Ishikawa (cell line): ENCODE results near the gene PTPRN2.

Experiments
- CEBPB ChIP-seq: IDR thresholded peaks from 2 replicates; pipeline ENCODE4 v1.6.1; 2012
- CREB1 ChIP-seq: IDR thresholded peaks from 2 replicates; pipeline ENCODE4 v1.6.1; 2012; ENCODE audit warnings: low read depth
- EGR1 ChIP-seq: IDR thresholded peaks from 2 replicates; pipeline ENCODE4 v1.6.1; 2012
- EP300 ChIP-seq: IDR thresholded peaks from 2 replicates; pipeline ENCODE4 v1.6.1; 2012; ENCODE audit warnings: borderline replicate concordance
- FOXM1 ChIP-seq: IDR thresholded peaks from 2 replicates; pipeline ENCODE4 v1.6.1; 2012; ENCODE audit warnings: low read depth, borderline replicate concordance
- NFIC ChIP-seq: IDR thresholded peaks from 2 replicates; pipeline ENCODE4 v1.6.1; 2012
- RAD21 ChIP-seq: IDR thresholded peaks from 2 replicates; pipeline ENCODE4 v1.6.1; 2012; ENCODE audit warnings: low read depth
- TAF1 ChIP-seq: IDR thresholded peaks from 2 replicates; pipeline ENCODE4 v1.6.1; 2012; ENCODE audit warnings: low read depth, mild to moderate bottlenecking
- TCF12 ChIP-seq: IDR thresholded peaks from 2 replicates; pipeline ENCODE4 v1.6.1; 2012; ENCODE audit warnings: low read depth
- TEAD4 ChIP-seq: IDR thresholded peaks from 2 replicates; pipeline ENCODE4 v1.6.1; 2012
- YY1 ChIP-seq: IDR thresholded peaks from 2 replicates; pipeline ENCODE4 v1.6.1; 2012; ENCODE audit warnings: low read depth
- ZBTB7A ChIP-seq: IDR thresholded peaks from 2 replicates; pipeline ENCODE4 v1.6.1; 2012; ENCODE audit warnings: low read depth
- TF ChIP-seq, protein P1 (sequence below): IDR thresholded peaks from 2 replicates; pipeline ENCODE4 v1.6.1; 2012
- TF ChIP-seq, protein P2 (sequence below): IDR thresholded peaks from 2 replicates; pipeline ENCODE4 v1.6.1; 2012; ENCODE audit warnings: low read depth, mild to moderate bottlenecking
- TF ChIP-seq, protein P3 (sequence below): IDR thresholded peaks from 2 replicates; pipeline ENCODE4 v1.6.1; 2012

PTPRN2 gene

DNA sequence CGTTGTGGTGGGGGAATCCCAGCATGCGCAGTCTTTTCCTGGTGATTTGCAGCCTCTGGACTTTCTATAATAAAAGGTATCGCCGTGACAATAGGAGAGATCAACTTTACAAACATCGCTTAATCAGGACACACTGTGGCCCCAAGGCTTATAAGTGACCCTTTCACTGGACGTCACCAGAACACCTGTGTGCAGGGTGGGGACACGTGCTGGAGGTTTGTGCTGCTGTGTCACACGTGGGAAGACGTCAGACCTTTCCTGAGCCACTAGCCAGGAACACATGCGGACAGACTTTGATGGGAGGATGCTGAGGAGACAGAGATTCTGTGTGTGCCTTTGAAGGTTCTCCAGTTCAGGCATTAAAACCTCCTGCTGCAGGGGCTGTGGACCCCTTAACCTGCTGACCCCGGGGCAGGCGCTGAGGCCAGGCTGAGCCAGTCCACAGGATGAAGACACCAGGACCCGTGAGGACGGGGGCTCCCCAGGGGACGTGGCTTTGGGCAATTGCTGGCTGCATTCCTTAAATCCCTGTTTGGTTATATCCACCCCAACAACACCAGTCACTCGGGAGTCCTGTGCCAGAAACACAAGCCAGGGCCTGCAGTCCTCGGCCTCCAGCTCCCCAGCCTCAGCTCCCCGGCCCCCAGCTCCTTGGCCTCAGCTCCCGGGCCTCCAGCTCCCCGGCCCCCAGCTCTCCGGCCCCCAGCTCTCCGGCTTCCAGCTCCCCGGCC, 183.4 kb downstream of the PTPRN2 start:
- TF ChIP-seq, protein P1, sequence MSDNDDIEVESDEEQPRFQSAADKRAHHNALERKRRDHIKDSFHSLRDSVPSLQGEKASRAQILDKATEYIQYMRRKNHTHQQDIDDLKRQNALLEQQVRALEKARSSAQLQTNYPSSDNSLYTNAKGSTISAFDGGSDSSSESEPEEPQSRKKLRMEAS: no peak
- TF ChIP-seq YY1 (no peak), EP300 (no peak), ZBTB7A (no peak), TAF1 (no peak), RAD21 (no peak), CEBPB (no peak), CREB1 (no peak), NFIC (no peak), TCF12 (no peak), EGR1 (no peak), TEAD4 (no peak), FOXM1 (no peak)
- TF ChIP-seq, protein P2, sequence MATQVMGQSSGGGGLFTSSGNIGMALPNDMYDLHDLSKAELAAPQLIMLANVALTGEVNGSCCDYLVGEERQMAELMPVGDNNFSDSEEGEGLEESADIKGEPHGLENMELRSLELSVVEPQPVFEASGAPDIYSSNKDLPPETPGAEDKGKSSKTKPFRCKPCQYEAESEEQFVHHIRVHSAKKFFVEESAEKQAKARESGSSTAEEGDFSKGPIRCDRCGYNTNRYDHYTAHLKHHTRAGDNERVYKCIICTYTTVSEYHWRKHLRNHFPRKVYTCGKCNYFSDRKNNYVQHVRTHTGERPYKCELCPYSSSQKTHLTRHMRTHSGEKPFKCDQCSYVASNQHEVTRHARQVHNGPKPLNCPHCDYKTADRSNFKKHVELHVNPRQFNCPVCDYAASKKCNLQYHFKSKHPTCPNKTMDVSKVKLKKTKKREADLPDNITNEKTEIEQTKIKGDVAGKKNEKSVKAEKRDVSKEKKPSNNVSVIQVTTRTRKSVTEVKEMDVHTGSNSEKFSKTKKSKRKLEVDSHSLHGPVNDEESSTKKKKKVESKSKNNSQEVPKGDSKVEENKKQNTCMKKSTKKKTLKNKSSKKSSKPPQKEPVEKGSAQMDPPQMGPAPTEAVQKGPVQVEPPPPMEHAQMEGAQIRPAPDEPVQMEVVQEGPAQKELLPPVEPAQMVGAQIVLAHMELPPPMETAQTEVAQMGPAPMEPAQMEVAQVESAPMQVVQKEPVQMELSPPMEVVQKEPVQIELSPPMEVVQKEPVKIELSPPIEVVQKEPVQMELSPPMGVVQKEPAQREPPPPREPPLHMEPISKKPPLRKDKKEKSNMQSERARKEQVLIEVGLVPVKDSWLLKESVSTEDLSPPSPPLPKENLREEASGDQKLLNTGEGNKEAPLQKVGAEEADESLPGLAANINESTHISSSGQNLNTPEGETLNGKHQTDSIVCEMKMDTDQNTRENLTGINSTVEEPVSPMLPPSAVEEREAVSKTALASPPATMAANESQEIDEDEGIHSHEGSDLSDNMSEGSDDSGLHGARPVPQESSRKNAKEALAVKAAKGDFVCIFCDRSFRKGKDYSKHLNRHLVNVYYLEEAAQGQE: no peak
- TF ChIP-seq, protein P3, sequence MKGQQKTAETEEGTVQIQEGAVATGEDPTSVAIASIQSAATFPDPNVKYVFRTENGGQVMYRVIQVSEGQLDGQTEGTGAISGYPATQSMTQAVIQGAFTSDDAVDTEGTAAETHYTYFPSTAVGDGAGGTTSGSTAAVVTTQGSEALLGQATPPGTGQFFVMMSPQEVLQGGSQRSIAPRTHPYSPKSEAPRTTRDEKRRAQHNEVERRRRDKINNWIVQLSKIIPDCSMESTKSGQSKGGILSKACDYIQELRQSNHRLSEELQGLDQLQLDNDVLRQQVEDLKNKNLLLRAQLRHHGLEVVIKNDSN: no peak

DNA sequence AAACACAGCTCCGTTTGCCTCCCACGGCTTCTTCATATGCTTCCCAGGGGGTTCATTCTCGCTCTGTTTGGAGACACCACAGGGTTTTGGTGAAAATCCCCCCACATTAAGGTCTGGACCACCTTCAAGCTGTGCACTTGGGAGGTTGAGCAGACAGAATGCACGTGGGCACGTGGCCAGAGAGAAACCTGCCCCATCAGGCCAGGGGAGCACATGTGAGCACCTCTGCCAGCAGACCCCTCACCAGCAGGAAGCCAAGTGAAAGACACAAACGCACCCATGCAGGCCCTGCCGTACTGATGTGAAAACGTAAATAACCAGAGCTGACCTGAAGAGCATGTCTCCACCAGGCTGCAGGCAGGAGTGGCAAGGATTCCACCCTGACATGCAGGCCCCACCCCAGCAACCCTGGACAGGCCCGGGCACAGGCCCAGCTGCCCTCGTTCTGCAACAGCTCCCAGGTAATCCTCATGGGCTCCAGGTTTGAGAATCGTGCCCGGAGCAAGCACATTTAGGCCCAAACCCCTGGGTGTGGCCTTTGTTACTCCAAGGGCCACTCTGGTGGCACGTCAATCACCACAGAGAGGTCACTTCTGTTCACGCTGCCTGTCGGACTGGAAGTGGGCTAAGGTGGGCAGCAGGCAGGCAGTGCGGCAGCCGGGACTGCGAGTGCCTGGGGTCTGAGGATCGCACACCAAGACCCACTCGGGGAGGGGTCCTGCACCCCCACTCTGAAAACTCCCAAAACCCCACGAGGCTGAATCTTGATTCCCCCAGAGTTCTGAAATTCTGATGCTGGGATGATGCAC, 184.4 kb downstream of the PTPRN2 start:
- TF ChIP-seq TAF1 (no peak), ZBTB7A (no peak), RAD21 (no peak), EP300 (no peak), CEBPB (no peak), NFIC (no peak), TCF12 (no peak), FOXM1 (no peak), YY1 (no peak), CREB1 (no peak), TEAD4 (no peak)
- TF ChIP-seq, protein P3: no peak
- TF ChIP-seq, protein P1: no peak

DNA sequence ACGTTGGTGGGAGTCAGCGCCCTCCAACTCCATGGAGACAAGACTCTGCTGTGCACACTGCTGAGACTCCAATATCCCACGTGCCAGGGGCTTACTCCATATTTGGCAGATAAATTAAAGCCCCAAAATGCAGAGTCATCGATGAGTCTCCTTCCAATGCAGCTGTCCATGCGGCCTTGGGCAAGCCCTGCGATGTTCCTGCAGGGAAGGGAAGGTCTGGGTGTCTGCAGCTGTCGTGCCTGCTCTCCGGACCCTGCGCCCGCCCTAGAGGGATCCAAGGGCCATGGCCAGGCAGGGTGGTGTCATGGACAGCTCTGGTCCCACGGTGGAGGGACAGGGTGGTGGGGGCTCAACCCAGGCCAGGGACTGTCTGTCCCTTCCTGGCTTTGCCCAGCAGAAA, 185.2 kb downstream of the PTPRN2 start:
- TF ChIP-seq, protein P2: no peak
- TF ChIP-seq NFIC (no peak), CEBPB (no peak), CREB1 (no peak), RAD21 (no peak), FOXM1 (no peak), TAF1 (no peak), YY1 (no peak), TCF12 (no peak), TEAD4 (no peak), EGR1 (no peak), ZBTB7A (no peak), EP300 (no peak)
- TF ChIP-seq, protein P3: no peak
- TF ChIP-seq, protein P1: no peak

DNA sequence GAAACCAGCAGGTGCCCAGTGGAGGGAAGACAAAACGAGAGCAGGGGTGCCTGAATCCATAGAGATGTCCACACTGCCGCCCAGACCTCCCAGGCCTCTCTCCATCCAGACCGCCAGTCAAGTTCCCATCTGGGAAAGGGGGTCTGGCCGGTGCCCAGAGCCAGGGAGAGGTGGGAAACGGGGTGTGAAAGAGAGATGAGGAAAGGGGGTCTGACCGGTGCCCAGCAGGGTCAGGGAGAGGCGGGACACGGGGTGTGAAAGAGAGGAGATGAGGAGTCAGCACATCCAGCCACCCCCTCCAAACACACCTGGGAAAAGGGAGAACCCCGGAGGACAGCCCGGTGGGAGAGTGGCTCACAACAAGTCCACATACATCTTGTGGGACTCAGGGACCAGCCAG, 185.8 kb downstream of the PTPRN2 start:
- TF ChIP-seq, protein P2: no peak
- TF ChIP-seq TEAD4 (no peak), NFIC (no peak), ZBTB7A (no peak), RAD21 (no peak), CREB1 (no peak), EGR1 (no peak), EP300 (no peak)
- TF ChIP-seq, protein P3: no peak
